ENCODE measurements around the gene TFDP1. TPM values are rescaled to one million over a fixed set of nuclear protein-coding genes. Genes with fewer than 3 reads are reported as not detected.
"Not testable (repeated sequence)": the region's sequence is repeated elsewhere in the genome, so short reads cannot be mapped to it uniquely, and the experiment has no call there.

TFDP1 gene
- total RNA-seq, 5 donors from 2014 or later (not counting 1 experiment from before 2014, with no cell fraction given): 25.8 to 38.3 (median 34.1) TPM

DNA sequence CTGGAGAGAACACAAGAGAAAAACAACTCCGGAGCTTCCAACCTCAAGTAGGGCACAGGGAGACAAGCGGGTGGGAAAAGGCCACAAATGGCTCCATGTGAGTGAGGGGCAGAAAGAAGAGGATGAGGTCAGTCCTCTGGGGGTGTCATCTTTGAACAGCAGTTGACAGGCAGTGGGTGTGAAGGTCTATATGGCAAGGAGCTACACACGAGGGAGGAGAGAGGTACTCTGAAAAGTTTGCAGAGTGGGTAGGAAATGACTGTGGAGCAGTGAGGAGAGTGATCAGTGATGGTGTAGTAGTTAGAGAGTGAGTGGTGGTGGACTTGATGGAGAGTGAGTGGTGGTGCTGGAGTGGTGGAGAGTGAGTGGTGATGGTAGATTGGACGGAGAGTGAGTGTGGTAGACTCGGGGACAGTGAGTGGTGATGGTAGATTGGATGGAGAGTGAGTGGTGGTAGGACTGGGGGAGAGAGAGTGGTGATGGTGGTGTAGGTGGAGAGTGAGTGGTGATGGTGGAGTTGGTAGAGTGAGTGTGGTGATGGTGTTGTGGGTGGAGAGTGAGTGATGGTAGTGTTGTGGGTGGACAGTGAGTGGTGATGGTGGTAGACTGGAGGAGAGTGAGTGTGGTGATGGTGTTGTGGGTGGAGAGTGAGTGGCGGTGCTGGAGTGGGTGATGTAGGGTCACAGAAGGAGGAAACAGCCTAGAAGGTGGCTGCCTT is 4.0 kb downstream of the TFDP1 start:
- no peaks in the 10 kb centered on the region for H3K27me3 Mint-ChIP-seq
- H3K27ac Mint-ChIP-seq: peak overlapping the region; percentile 3 to 24
- H3K9me3 Mint-ChIP-seq: no peaks in the 10 kb centered on the region
- H3K4me1 Mint-ChIP-seq: peaks cover 34 to 47% (median 44%) of the 10 kb centered on the region in 3 donors
- peaks cover 7 to 14% of the 10 kb centered on the region in 2 donors for H3K36me3 ChIP-seq (ENCODE audit: control insufficient read depth in 2 of 2, extremely low read depth in 1 of 2, insufficient read depth in 1 of 2, low read length in 1 of 2)
- no peak overlapping the region for H3K4me3 ChIP-seq (ENCODE audit: control insufficient read depth in 1 of 2, extremely low read depth in 1 of 2, low read length in 1 of 2)
- no peak overlapping the region for H3K27ac ChIP-seq (ENCODE audit: low read length)
- H3K4me3 Mint-ChIP-seq: peak overlapping the region in 1 of 3 donors; percentile 5
- H3K36me3 Mint-ChIP-seq: peaks cover 9% of the 10 kb centered on the region
- DNase-seq (peak in 1 of 35 experiments; percentile 10), ATAC-seq (replicated peaks in 1 of 4) (no peak)
- H3K27me3 ChIP-seq (replicated peaks in 1 of 2; ENCODE audit: control insufficient read depth in 2 of 2, extremely low read depth in 1 of 2, insufficient read depth in 2 of 2, low read length in 1 of 2): no peaks in the 10 kb centered on the region
- peaks cover 9 to 41% of the 10 kb centered on the region in 2 experiments for H3K4me1 ChIP-seq (ENCODE audit: control insufficient read depth in 1 of 2, extremely low read depth in 1 of 2, insufficient read depth in 2 of 2, low read length in 2 of 2)
- no peaks in the 10 kb centered on the region for H3K9me3 ChIP-seq
- WGBS (ENCODE audit: insufficient coverage): 93% methylated on average over 6 of the region's 6 CpGs
- POLR2A ChIA-PET: no interaction called here
- CTCF ChIA-PET: no interaction called here

DNA sequence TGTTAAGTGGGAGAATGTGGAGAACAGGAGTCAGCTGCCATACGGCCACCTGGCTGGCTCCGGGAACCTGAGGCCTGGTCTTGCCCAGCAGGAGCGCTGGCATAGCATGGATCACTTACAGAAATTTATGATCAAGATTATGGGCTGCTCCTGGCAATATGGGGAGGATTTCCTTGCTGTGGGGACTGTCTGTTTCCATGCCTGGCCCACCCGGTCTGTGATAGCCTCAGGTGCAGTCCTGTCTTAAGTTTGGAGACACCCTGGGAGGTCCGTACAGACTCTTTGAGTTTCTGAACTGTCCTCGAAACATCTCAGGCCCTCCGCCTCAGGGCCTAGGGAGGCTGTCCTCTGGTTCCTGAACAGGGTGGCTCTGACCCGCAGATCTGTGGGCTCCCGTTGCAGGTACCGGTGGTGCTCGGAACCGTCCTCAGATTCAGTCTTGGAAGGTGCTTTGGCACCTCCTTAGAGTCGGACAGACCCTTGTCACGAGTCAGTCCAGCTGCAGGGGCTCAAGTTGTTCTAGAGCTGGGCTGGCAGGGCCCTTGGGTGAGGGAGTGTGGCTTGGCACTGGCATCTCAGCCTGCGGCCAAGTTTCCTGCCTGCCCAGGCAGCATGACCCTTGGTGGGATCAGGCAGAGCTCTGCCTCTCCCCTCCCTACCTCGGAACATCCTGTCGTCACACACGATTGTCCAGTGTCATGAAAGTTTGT is 4.9 kb downstream of the TFDP1 start:
- DNase-seq: peak in 1 of 35 experiments; percentile 19
- H3K9me3 ChIP-seq: no peaks in the 10 kb centered on the region
- peaks cover 7 to 14% of the 10 kb centered on the region in 2 donors for H3K36me3 ChIP-seq (ENCODE audit: control insufficient read depth in 2 of 2, extremely low read depth in 1 of 2, insufficient read depth in 1 of 2, low read length in 1 of 2)
- no peak for ATAC-seq (replicated peaks in 1 of 4)
- no peak overlapping the region for H3K27ac ChIP-seq (ENCODE audit: low read length)
- no peaks in the 10 kb centered on the region for H3K9me3 Mint-ChIP-seq
- H3K27ac Mint-ChIP-seq: no peak overlapping the region
- H3K4me3 ChIP-seq (ENCODE audit: control insufficient read depth in 1 of 2, extremely low read depth in 1 of 2, low read length in 1 of 2): no peak overlapping the region
- no peak overlapping the region for H3K4me3 Mint-ChIP-seq
- ChIA-PET CTCF (no interaction called here), POLR2A (no interaction called here)
- H3K36me3 Mint-ChIP-seq: peaks cover 9% of the 10 kb centered on the region
- WGBS (ENCODE audit: insufficient coverage): 98% methylated on average over 13 of the region's 18 CpGs
- H3K27me3 Mint-ChIP-seq: no peaks in the 10 kb centered on the region
- no peaks in the 10 kb centered on the region for H3K27me3 ChIP-seq (replicated peaks in 1 of 2; ENCODE audit: control insufficient read depth in 2 of 2, extremely low read depth in 1 of 2, insufficient read depth in 2 of 2, low read length in 1 of 2)
- peaks cover 34 to 42% (median 42%) of the 10 kb centered on the region in 3 donors for H3K4me1 Mint-ChIP-seq
- peaks cover 9 to 37% of the 10 kb centered on the region in 2 experiments for H3K4me1 ChIP-seq (ENCODE audit: control insufficient read depth in 1 of 2, extremely low read depth in 1 of 2, insufficient read depth in 2 of 2, low read length in 2 of 2)

DNA sequence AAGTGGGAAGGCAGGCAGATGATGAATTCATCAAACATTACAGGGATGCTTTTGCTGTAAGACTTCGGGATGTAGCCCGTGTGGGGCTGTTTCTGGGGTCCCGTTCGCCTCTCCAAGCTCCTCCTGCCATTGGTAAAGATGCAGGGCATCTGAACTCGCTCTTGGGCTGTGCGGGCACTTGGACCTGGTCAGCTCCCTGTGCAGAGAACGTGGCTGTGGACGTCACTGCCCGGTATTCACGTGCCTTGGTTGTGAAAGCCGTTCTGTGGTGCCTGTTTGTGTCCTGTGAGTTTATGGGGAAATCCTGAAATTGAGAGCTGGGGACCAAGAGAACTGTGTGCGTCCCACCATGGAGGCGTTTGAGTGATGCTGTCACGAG is 5.4 kb downstream of the TFDP1 start:
- H3K36me3 ChIP-seq (ENCODE audit: control insufficient read depth in 2 of 2, extremely low read depth in 1 of 2, insufficient read depth in 1 of 2, low read length in 1 of 2): peaks cover 7 to 14% of the 10 kb centered on the region in 2 donors
- H3K9me3 Mint-ChIP-seq: no peaks in the 10 kb centered on the region
- no peaks in the 10 kb centered on the region for H3K27me3 ChIP-seq (replicated peaks in 1 of 2; ENCODE audit: control insufficient read depth in 2 of 2, extremely low read depth in 1 of 2, insufficient read depth in 2 of 2, low read length in 1 of 2)
- WGBS (ENCODE audit: insufficient coverage): 96% methylated on average over 14 of the region's 14 CpGs
- H3K4me3 ChIP-seq (ENCODE audit: control insufficient read depth in 1 of 2, extremely low read depth in 1 of 2, low read length in 1 of 2): no peak overlapping the region
- no peak overlapping the region for H3K27ac ChIP-seq (ENCODE audit: low read length)
- no peaks in the 10 kb centered on the region for H3K9me3 ChIP-seq
- no peak for ATAC-seq (replicated peaks in 1 of 4)
- peaks cover 9 to 37% of the 10 kb centered on the region in 2 experiments for H3K4me1 ChIP-seq (ENCODE audit: control insufficient read depth in 1 of 2, extremely low read depth in 1 of 2, insufficient read depth in 2 of 2, low read length in 2 of 2)
- H3K36me3 Mint-ChIP-seq: peaks cover 12% of the 10 kb centered on the region
- H3K27me3 Mint-ChIP-seq: no peaks in the 10 kb centered on the region
- ChIA-PET CTCF (no interaction called here), POLR2A (no interaction called here)
- DNase-seq: peak in 1 of 35 experiments; percentile 3
- H3K27ac Mint-ChIP-seq: no peak overlapping the region
- H3K4me3 Mint-ChIP-seq: no peak overlapping the region
- H3K4me1 Mint-ChIP-seq: peaks cover 38 to 45% (median 42%) of the 10 kb centered on the region in 3 donors

DNA sequence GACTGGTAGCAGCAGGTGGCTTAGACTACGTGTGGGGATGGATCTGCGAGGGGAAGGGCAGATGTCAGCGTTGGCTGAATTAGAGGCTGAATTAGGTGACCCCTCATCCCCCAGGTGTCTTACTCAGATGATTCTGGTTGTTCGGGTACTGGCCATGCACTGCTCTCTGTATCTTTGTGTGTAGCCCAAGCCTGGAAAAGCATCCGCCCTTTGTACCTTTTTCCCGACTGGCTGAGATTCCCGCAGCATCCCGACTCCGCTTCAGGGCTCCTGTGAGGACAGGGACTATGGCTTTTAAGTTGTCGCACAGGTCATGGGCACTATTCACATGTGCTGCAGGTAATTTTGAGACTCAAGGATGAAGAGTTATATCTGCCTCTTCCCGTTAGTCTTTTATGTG is 7.2 kb downstream of the TFDP1 start:
- no peak overlapping the region for H3K4me3 Mint-ChIP-seq
- no peaks in the 10 kb centered on the region for H3K27me3 ChIP-seq (replicated peaks in 1 of 2; ENCODE audit: control insufficient read depth in 2 of 2, extremely low read depth in 1 of 2, insufficient read depth in 2 of 2, low read length in 1 of 2)
- peaks cover 2 to 25% of the 10 kb centered on the region in 2 experiments for H3K4me1 ChIP-seq (ENCODE audit: control insufficient read depth in 1 of 2, extremely low read depth in 1 of 2, insufficient read depth in 2 of 2, low read length in 2 of 2)
- no peaks in the 10 kb centered on the region for H3K9me3 ChIP-seq
- no peak overlapping the region for H3K4me3 ChIP-seq (ENCODE audit: control insufficient read depth in 1 of 2, extremely low read depth in 1 of 2, low read length in 1 of 2)
- H3K27ac ChIP-seq (ENCODE audit: low read length): no peak overlapping the region
- H3K27me3 Mint-ChIP-seq: no peaks in the 10 kb centered on the region
- WGBS (ENCODE audit: insufficient coverage): 93% methylated on average over 7 of the region's 11 CpGs
- peaks cover 27 to 32% (median 29%) of the 10 kb centered on the region in 3 donors for H3K4me1 Mint-ChIP-seq
- CTCF ChIA-PET: no interaction called here
- H3K36me3 Mint-ChIP-seq: peaks cover 22% of the 10 kb centered on the region
- ATAC-seq (replicated peaks in 1 of 4) (no peak), DNase-seq (peak in 1 of 35 experiments; percentile 15)
- H3K9me3 Mint-ChIP-seq: no peaks in the 10 kb centered on the region
- POLR2A ChIA-PET: no interaction called here
- H3K36me3 ChIP-seq (ENCODE audit: control insufficient read depth in 2 of 2, extremely low read depth in 1 of 2, insufficient read depth in 1 of 2, low read length in 1 of 2): peaks cover 11 to 14% of the 10 kb centered on the region in 2 donors
- no peak overlapping the region for H3K27ac Mint-ChIP-seq

DNA sequence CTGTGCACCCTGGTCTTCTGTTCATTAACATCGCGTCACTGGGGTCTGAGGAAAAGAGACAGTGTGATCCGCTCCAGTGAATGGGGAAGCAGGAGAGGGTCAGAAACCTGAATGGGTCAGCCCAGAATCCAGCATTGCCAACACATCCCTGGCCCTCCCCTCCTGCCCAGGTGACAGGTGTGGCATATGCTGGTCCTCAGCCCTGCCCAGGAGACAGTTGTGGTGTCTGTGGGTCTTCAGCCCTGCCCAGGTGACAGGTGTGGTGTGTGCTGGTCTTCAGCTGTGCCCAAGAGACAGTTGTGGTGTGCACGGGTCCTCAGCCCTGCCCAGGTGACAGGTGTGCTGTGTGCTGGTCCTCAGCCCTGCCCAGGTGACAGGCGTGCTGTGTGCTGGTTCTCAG is 8.0 kb downstream of the TFDP1 start:
- Mint-ChIP-seq H3K4me3 (no peak overlapping the region), H3K9me3 (no peaks in the 10 kb centered on the region), H3K27me3 (no peaks in the 10 kb centered on the region), H3K27ac (no peak overlapping the region), H3K36me3 (peaks cover 26% of the 10 kb centered on the region), H3K4me1 (peaks cover 21 to 24% (median 23%) of the 10 kb centered on the region in 3 donors)
- Histone ChIP-seq H3K9me3 (no peaks in the 10 kb centered on the region), H3K27ac (ENCODE audit: low read length) (no peak overlapping the region), H3K4me3 (ENCODE audit: control insufficient read depth in 1 of 2, extremely low read depth in 1 of 2, low read length in 1 of 2) (no peak overlapping the region), H3K4me1 (ENCODE audit: control insufficient read depth in 1 of 2, extremely low read depth in 1 of 2, insufficient read depth in 2 of 2, low read length in 2 of 2) (peaks cover 0 to 16% of the 10 kb centered on the region in 2 experiments), H3K36me3 (ENCODE audit: control insufficient read depth in 2 of 2, extremely low read depth in 1 of 2, insufficient read depth in 1 of 2, low read length in 1 of 2) (peaks cover 14% of the 10 kb centered on the region in 2 donors), H3K27me3 (replicated peaks in 1 of 2; ENCODE audit: control insufficient read depth in 2 of 2, extremely low read depth in 1 of 2, insufficient read depth in 2 of 2, low read length in 1 of 2) (no peaks in the 10 kb centered on the region)
- CTCF ChIA-PET: no interaction called here
- POLR2A ChIA-PET: no interaction called here
- 100% methylated on average over 3 of the region's 5 CpGs for WGBS (ENCODE audit: insufficient coverage)
- ATAC-seq (replicated peaks in 1 of 4): no peak
- DNase-seq: peak in 1 of 35 experiments; percentile 21

DNA sequence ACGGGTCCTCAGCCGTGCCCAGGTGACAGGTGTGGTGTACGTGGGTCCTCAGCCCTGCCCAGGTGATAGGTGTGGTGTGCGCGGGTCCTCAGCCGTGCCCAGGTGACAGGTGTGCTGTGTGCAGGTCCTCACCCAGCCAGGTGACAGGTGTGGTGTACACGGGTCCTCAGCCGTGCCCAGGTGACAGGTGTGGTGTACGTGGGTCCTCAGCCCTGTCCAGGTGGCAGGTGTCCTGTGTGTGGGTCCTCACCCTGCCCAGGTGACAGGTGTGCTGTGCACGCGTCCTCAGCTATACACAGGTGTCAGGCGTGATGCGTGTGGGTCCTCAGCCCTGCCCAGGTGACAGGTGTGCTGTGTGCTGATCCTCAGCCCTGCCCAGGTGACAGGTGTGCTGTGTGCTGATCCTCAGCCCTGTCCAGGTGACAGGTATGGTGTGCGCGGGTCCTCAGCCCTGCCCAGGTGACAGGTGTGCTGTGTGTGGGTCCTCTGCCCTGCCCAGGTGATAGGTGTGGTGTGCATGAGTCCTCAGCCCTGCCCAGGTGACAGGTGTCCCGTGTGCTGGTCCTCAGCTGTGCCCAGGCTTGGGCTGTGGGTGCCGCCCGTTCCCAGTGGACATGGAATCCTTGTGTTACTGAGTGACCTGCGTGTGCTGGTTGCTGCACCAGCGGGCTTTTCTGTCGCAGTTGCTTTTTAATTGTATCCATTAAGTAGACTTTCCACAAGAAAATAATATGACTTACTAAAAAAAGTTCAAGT is 9.7 kb downstream of the TFDP1 start:
- H3K27me3 ChIP-seq (replicated peaks in 1 of 2; ENCODE audit: control insufficient read depth in 2 of 2, extremely low read depth in 1 of 2, insufficient read depth in 2 of 2, low read length in 1 of 2); POLR2A ChIA-PET; ATAC-seq (replicated peaks in 1 of 4); H3K4me3 ChIP-seq (ENCODE audit: control insufficient read depth in 1 of 2, extremely low read depth in 1 of 2, low read length in 1 of 2); H3K4me1 ChIP-seq (ENCODE audit: control insufficient read depth in 1 of 2, extremely low read depth in 1 of 2, insufficient read depth in 2 of 2, low read length in 2 of 2); H3K4me3 Mint-ChIP-seq; CTCF ChIA-PET; H3K9me3 ChIP-seq; H3K27ac ChIP-seq (ENCODE audit: low read length); H3K27me3 Mint-ChIP-seq; H3K9me3 Mint-ChIP-seq; H3K27ac Mint-ChIP-seq: not testable (repeated sequence)
- H3K4me1 Mint-ChIP-seq: peaks cover 8 to 12% (median 11%) of the 10 kb centered on the region in 3 donors
- peaks cover 27% of the 10 kb centered on the region for H3K36me3 Mint-ChIP-seq
- peak in 1 of 35 experiments; percentile 8 for DNase-seq
- WGBS (ENCODE audit: insufficient coverage): 99% methylated on average over 11 of the region's 21 CpGs
- H3K36me3 ChIP-seq (ENCODE audit: control insufficient read depth in 2 of 2, extremely low read depth in 1 of 2, insufficient read depth in 1 of 2, low read length in 1 of 2): peaks cover 11 to 14% of the 10 kb centered on the region in 2 donors
